GM06990 (cell line): ENCODE measurements around the gene MCTP1.

ENCODE experiments used
- DNase-seq: peaks from one replicate; pipeline ENCODE4 v3.0.0-alpha.2; 2011; ENCODE audit not compliant: insufficient read length; ENCODE audit errors: extremely low read depth
- H3K27me3 ChIP-seq: replicated peaks from 2 replicates; pipeline ENCODE4 v1.6.0; 2011; ENCODE audit warnings: low read length; ENCODE audit not compliant: control insufficient read depth, insufficient read depth
- H3K36me3 ChIP-seq: 2 replicates; pipeline ENCODE4 v1.5.1; 2011; ENCODE audit warnings: low read length; ENCODE audit not compliant: control insufficient read depth, insufficient read depth
- H3K4me3 ChIP-seq: replicated peaks from 2 replicates; pipeline ENCODE4 v1.5.1; 2011; ENCODE audit warnings: low read depth, mild to moderate bottlenecking, control low read depth, low read length
- CTCF ChIP-seq: IDR thresholded peaks from 2 replicates; pipeline ENCODE4 v1.5.1; 2011; ENCODE audit warnings: low read length, control low read depth, mild to moderate bottlenecking, inconsistent platforms; ENCODE audit not compliant: insufficient read depth, poor library complexity, severe bottlenecking

Gene MCTP1

GRCh38 chr5:95283761-95284571 is 928 bp downstream of the MCTP1 start:
- Histone ChIP-seq H3K27me3 (no peaks in the 10 kb centered on the region; the same call in none of the 2 replicates), H3K4me3 (peak overlapping the region; percentile 61), H3K36me3 (no peaks in the 10 kb centered on the region)
- TF ChIP-seq CTCF, result peak; percentile 63
- DNase-seq, result peak; percentile 43

GRCh38 chr5:95283022-95283615 is 1.8 kb downstream of the MCTP1 start:
- no peak for TF ChIP-seq CTCF
- DNase-seq, result no peak
- no peaks in the 10 kb centered on the region; the same call in none of the 2 replicates for H3K27me3 ChIP-seq
- H3K4me3 ChIP-seq, result no peak overlapping the region
- no peaks in the 10 kb centered on the region for H3K36me3 ChIP-seq

- Histone ChIP-seq H3K27me3 (no peaks in the 10 kb centered on the region; the same call in none of the 2 replicates), H3K36me3 (no peaks in the 10 kb centered on the region), H3K4me3 (no peak overlapping the region)
- DNase-seq, result no peak
- no peak for TF ChIP-seq CTCF
Measured at GRCh38 chr5:95281226-95281625, 3.7 kb downstream of the MCTP1 start.

GRCh38 chr5:95280401-95281095 is 4.3 kb downstream of the MCTP1 start:
- no peak for TF ChIP-seq CTCF
- no peaks in the 10 kb centered on the region; the same call in none of the 2 replicates for H3K27me3 ChIP-seq
- DNase-seq, result no peak
- H3K4me3 ChIP-seq, result no peak overlapping the region
- H3K36me3 ChIP-seq, result no peaks in the 10 kb centered on the region

- H3K36me3 ChIP-seq, result no peaks in the 10 kb centered on the region
- H3K27me3 ChIP-seq, result no peaks in the 10 kb centered on the region; the same call in 1 of the 2 replicates
- DNase-seq, result no peak
- H3K4me3 ChIP-seq, result no peak overlapping the region
- no peak for TF ChIP-seq CTCF
Measured at GRCh38 chr5:95274011-95274410, 10.9 kb downstream of the MCTP1 start.
